Bronchus fibroblast of lung (primary cell): ENCODE results near the gene PTPRR. TPM values are rescaled to one million over a fixed set of nuclear protein-coding genes. Genes with fewer than 3 reads are reported as not detected.

Source experiments
- total RNA-seq: library from RNA; depleted of rRNA; stranded (reverse); fragments of >200 nt; gene quantifications from 2 replicates; pipeline ENCODE4 v1.2.3, GENCODE V29; 2015

Gene PTPRR
- not detected in 2 replicates for total RNA-seq

DNA sequence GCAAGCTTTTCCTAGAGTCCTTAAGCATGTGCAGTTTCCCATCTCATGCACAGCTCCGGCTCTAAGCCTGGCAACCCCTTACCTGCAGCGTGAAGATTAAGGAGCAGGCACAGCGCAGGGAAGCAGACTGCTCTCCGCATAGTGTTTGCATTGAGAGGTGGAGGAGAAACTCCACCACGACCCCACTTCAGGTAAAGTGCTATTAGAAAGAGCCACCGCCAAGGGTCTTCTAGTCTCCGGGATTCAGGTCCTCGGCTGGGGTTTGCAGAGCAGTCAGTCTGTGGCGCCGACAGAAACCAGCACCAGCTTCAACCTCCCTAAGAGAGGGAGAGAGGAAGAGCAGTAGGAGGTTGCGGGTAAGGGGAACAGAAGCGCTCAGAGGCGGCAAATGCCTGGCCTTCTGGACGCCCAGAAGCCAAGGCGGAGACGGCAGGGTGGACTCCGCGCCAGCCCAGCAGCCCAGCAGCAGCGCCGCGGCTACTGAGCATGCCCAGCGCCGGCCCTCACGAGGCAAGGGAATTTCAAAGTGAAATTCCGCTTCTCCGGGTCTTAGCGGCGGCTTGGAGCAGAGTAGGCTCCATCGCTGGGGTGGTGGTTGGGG, at the start of gene PTPRR:
PTPRR (minus strand) TSS at position 488 of the 601 bp plus-strand sequence; CDS start at position 140, 348 bp downstream.

DNA sequence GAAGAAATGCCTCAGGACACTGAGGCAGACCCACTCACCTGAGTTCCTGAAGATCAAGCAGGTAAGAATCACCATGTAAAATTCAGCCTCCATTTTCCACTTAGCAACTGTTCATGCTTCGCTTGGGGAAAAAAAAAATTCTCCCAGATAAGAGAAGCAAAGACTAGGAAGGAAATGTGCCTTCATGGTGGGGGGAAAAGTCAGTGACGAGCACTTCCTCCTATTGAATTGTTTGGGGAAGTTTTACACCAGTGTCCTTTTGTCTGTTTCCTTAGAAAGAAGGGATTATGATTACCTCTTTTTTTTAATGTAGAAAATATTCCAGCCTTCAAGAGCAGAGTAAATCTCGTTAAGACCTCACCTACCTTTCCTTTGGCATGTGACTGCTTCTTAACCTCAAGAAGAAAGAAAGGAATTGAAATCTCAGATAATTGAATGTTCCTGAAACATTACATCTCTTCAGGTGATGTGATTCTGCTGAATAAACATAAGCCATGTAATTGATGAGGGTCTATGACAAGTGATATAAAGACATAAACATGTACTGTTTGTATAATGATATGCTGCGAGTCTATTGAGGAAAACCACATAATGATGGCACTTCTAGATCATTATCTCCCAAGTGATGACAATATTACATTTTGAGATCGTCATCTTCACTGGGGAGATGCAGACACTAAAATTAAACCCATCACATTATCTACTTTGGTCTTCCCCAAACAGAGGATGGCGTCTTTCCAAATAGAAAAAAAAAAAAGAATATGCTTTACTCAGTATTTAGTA, 283.0 kb downstream of the PTPRR start, which contains the start of gene PTPRB:
PTPRB (minus strand) TSS at position 127 of the 783 bp plus-strand sequence; CDS start at position 93, 34 bp downstream.

Other genes with a start within 250 kb of the PTPRR start
- not detected in 2 replicates for gene TSPAN8, start 237.3 kb upstream of the PTPRR start, total RNA-seq